Neuronal stem cell (in vitro differentiated cells): Measurements from ENCODE around the gene NFE2L3.
"Not testable (repeated sequence)": the region's sequence is repeated elsewhere in the genome, so short reads cannot be mapped to it uniquely, and the experiment has no call there.

ENCODE experiments used
- DNase-seq: peaks from one replicate; pipeline ENCODE4 v3.0.0-alpha.2; 2013; ENCODE audit warnings: low spot score
- H2AFZ ChIP-seq: one replicate; pipeline ENCODE4 v1.6.1; 2013; ENCODE audit warnings: mild to moderate bottlenecking, low read length, inconsistent platforms
- H2AK5ac ChIP-seq: 2 replicates; pipeline ENCODE4 v1.6.1; 2013; ENCODE audit warnings: low read depth, mild to moderate bottlenecking, inconsistent platforms, low read length, moderate library complexity, mixed read lengths
- H2BK120ac ChIP-seq: 2 replicates; pipeline ENCODE4 v1.6.1; 2013; ENCODE audit warnings: low read depth, mild to moderate bottlenecking, inconsistent platforms, low read length, moderate library complexity, mixed read lengths
- H2BK12ac ChIP-seq: one replicate; pipeline ENCODE4 v1.6.1; 2013; ENCODE audit warnings: low read length, inconsistent platforms
- H2BK15ac ChIP-seq: 2 replicates; pipeline ENCODE4 v1.6.1; 2013; ENCODE audit warnings: mild to moderate bottlenecking, low read length, inconsistent platforms, mixed read lengths
- H2BK5ac ChIP-seq: one replicate; pipeline ENCODE4 v1.6.1; 2013; ENCODE audit warnings: inconsistent platforms, mild to moderate bottlenecking, low read length, moderate library complexity
- H3K14ac ChIP-seq: one replicate; pipeline ENCODE4 v1.6.1; 2013; ENCODE audit warnings: low read length, inconsistent platforms
- H3K18ac ChIP-seq: 2 replicates; pipeline ENCODE4 v1.6.1; 2013; ENCODE audit warnings: low read length, inconsistent platforms
- H3K23ac ChIP-seq: 2 replicates; pipeline ENCODE4 v1.6.1; 2013; ENCODE audit warnings: low read depth, mild to moderate bottlenecking, mixed read lengths, low read length, inconsistent platforms; ENCODE audit not compliant: poor library complexity
- H3K27ac ChIP-seq: replicated peaks from 3 replicates; pipeline ENCODE4 v1.5.1; 2013; ENCODE audit warnings: low read length, inconsistent platforms
- H3K27me3 ChIP-seq, 3 experiments: 2 replicates each; pipeline ENCODE4 v1.6.1; 2013; ENCODE audit warnings: low read length in 3 of 3, mild to moderate bottlenecking in 2 of 3, inconsistent platforms in 1 of 3, low read depth in 1 of 3, mixed read lengths in 1 of 3, moderate library complexity in 1 of 3; ENCODE audit not compliant: control insufficient read depth in 3 of 3, insufficient read depth in 3 of 3
- H3K36me3 ChIP-seq, 2 donors: replicated peaks in 1 of 2; 2 replicates each; pipeline ENCODE4 v1.6.1; 2013; ENCODE audit warnings: low read length in 2 of 2; ENCODE audit not compliant: control insufficient read depth in 2 of 2, insufficient read depth in 2 of 2
- H3K4ac ChIP-seq: 2 replicates; pipeline ENCODE4 v1.6.1; 2013; ENCODE audit warnings: inconsistent platforms, mild to moderate bottlenecking, low read length, moderate library complexity
- H3K4me1 ChIP-seq, 2 donors: 1 replicate in 1 of 2; 2 replicates in 1 of 2; pipeline ENCODE4 v1.6.1; 2013; ENCODE audit warnings: low read length in 2 of 2, low read depth in 1 of 2; ENCODE audit not compliant: control insufficient read depth in 2 of 2, insufficient read depth in 1 of 2
- H3K4me2 ChIP-seq: one replicate; pipeline ENCODE4 v1.6.1; 2013; ENCODE audit warnings: mild to moderate bottlenecking, low read length, inconsistent platforms; ENCODE audit not compliant: insufficient read depth, poor library complexity, severe bottlenecking
- H3K4me3 ChIP-seq, 2 donors: 2 replicates each; pipeline ENCODE4 v1.5.1; 2013; ENCODE audit warnings: low read length in 2 of 2, mild to moderate bottlenecking in 2 of 2, inconsistent platforms in 1 of 2, moderate library complexity in 1 of 2
- H3K79me1 ChIP-seq: one replicate; pipeline ENCODE4 v1.6.1; 2013; ENCODE audit warnings: low read depth, mild to moderate bottlenecking, inconsistent platforms, low read length, moderate library complexity
- H3K9ac ChIP-seq: one replicate; pipeline ENCODE4 v1.6.1; 2013; ENCODE audit warnings: mild to moderate bottlenecking, low read depth, low read length, inconsistent platforms; ENCODE audit not compliant: poor library complexity
- H3K9me3 ChIP-seq, 2 donors: replicated peaks in 1 of 2; 2 replicates each; pipeline versions ENCODE3 to v1.6.1; 2013; ENCODE audit warnings: low read length in 2 of 2, mild to moderate bottlenecking in 2 of 2, inconsistent platforms in 1 of 2, low read depth in 1 of 2, mixed read lengths in 1 of 2, moderate library complexity in 1 of 2; ENCODE audit not compliant: control insufficient read depth in 2 of 2, insufficient read depth in 1 of 2
- H4K8ac ChIP-seq: one replicate; pipeline ENCODE4 v1.6.1; 2013; ENCODE audit warnings: low read depth, mild to moderate bottlenecking, inconsistent platforms, low read length, moderate library complexity
- H4K91ac ChIP-seq: one replicate; pipeline ENCODE4 v1.6.1; 2013; ENCODE audit warnings: low read length, low read depth, mild to moderate bottlenecking, inconsistent platforms; ENCODE audit not compliant: poor library complexity
- WGBS, 2 donors: extraction: QIAGEN DNeasy Blood & Tissue Kit; methylation state at CpG; one replicate each; pipeline ENCODE4 v1.1.7; 2013; ENCODE audit warnings: missing lambda C conversion rate in 2 of 2, mixed read lengths in 1 of 2; ENCODE audit not compliant: insufficient read length in 2 of 2, insufficient replicate concordance in 1 of 2; ENCODE audit errors: extremely low coverage in 2 of 2; 5-methylcytosine and 5-hydroxymethylcytosine counted together

Gene NFE2L3

GRCh38 chr7:26177269-26177668, 25.3 kb downstream of the NFE2L3 start:
- H3K9ac ChIP-seq, H2AFZ ChIP-seq, H2BK5ac ChIP-seq, DNase-seq, H2AK5ac ChIP-seq, H3K27ac ChIP-seq, H3K4me3 ChIP-seq, H2BK120ac ChIP-seq, H3K79me1 ChIP-seq, H3K36me3 ChIP-seq, H3K4me1 ChIP-seq, H3K14ac ChIP-seq, H3K4me2 ChIP-seq, H3K27me3 ChIP-seq, H2BK15ac ChIP-seq, H3K18ac ChIP-seq, H4K8ac ChIP-seq, H3K4ac ChIP-seq, H2BK12ac ChIP-seq, H3K9me3 ChIP-seq, H4K91ac ChIP-seq: not testable (repeated sequence)
- peak overlapping the region; percentile 89 for H3K23ac ChIP-seq
- WGBS, 2 donors, result no CpG with 5 or more reads among the region's 20 CpGs

GRCh38 chr7:26178272-26178960, 26.4 kb downstream of the NFE2L3 start:
- no peak overlapping the region for H2BK12ac ChIP-seq
- H2AFZ ChIP-seq, result no peak overlapping the region
- H3K23ac ChIP-seq, result no peak overlapping the region
- H2BK15ac ChIP-seq, result no peak overlapping the region
- no peak overlapping the region for H3K4ac ChIP-seq
- H4K91ac ChIP-seq, result no peak overlapping the region
- H3K14ac ChIP-seq, result no peak overlapping the region
- H3K79me1 ChIP-seq, result no peaks in the 10 kb centered on the region
- WGBS, 2 donors, result no CpG with 5 or more reads among the region's 7 CpGs
- H3K4me1 ChIP-seq, result no peaks in the 10 kb centered on the region
- no peak overlapping the region for H3K4me2 ChIP-seq
- peaks cover 0 to 4% of the 10 kb centered on the region in 2 donors for H3K9me3 ChIP-seq
- no peak overlapping the region for H4K8ac ChIP-seq
- no peak overlapping the region for H3K27ac ChIP-seq
- no peaks in the 10 kb centered on the region for H3K27me3 ChIP-seq
- no peak overlapping the region for H3K18ac ChIP-seq
- DNase-seq, result no peak
- H3K9ac ChIP-seq, result no peak overlapping the region
- no peaks in the 10 kb centered on the region for H3K36me3 ChIP-seq
- H3K4me3 ChIP-seq, result no peak overlapping the region
- no peak overlapping the region for H2BK5ac ChIP-seq
- H2AK5ac ChIP-seq, result no peak overlapping the region
- H2BK120ac ChIP-seq, result no peak overlapping the region

- peaks cover 0 to 4% of the 10 kb centered on the region in 2 donors for H3K9me3 ChIP-seq
- H3K79me1 ChIP-seq, result no peaks in the 10 kb centered on the region
- no peak overlapping the region for H3K4me2 ChIP-seq
- H3K23ac ChIP-seq, result no peak overlapping the region
- H3K36me3 ChIP-seq, result no peaks in the 10 kb centered on the region
- H4K8ac ChIP-seq, result no peak overlapping the region
- H3K14ac ChIP-seq, result no peak overlapping the region
- H2BK5ac ChIP-seq, result no peak overlapping the region
- no CpG with 5 or more reads among the region's 5 CpGs for WGBS, 2 donors
- no peak overlapping the region for H3K27ac ChIP-seq
- no peak overlapping the region for H3K4me3 ChIP-seq
- H2AK5ac ChIP-seq, result no peak overlapping the region
- H2BK120ac ChIP-seq, result no peak overlapping the region
- no peaks in the 10 kb centered on the region for H3K4me1 ChIP-seq
- no peak overlapping the region for H4K91ac ChIP-seq
- no peak overlapping the region for H2BK15ac ChIP-seq
- H3K9ac ChIP-seq, result no peak overlapping the region
- H3K27me3 ChIP-seq, result no peaks in the 10 kb centered on the region
- no peak overlapping the region for H3K18ac ChIP-seq
- H2AFZ ChIP-seq, result no peak overlapping the region
- H2BK12ac ChIP-seq, result no peak overlapping the region
- H3K4ac ChIP-seq, result no peak overlapping the region
- DNase-seq, result no peak
These were observed 27.4 kb downstream of the NFE2L3 start for GRCh38 chr7:26179422-26179821.

- Histone ChIP-seq H3K4ac (no peak overlapping the region), H2BK15ac (no peak overlapping the region), H3K4me2 (no peak overlapping the region), H2BK120ac (no peak overlapping the region), H3K27ac (no peak overlapping the region), H3K4me1 (no peaks in the 10 kb centered on the region), H2BK5ac (no peak overlapping the region), H4K8ac (no peak overlapping the region), H4K91ac (no peak overlapping the region), H2BK12ac (no peak overlapping the region), H3K4me3 (no peak overlapping the region), H3K9ac (no peak overlapping the region), H3K79me1 (no peaks in the 10 kb centered on the region), H3K18ac (no peak overlapping the region), H2AK5ac (no peak overlapping the region), H2AFZ (no peak overlapping the region), H3K14ac (no peak overlapping the region), H3K9me3 (peaks cover 0 to 4% of the 10 kb centered on the region in 2 donors), H3K36me3 (no peaks in the 10 kb centered on the region), H3K27me3 (no peaks in the 10 kb centered on the region), H3K23ac (no peak overlapping the region)
- DNase-seq, result no peak
- no CpG with 5 or more reads among the region's 8 CpGs for WGBS, 2 donors
These were observed 28.0 kb downstream of the NFE2L3 start for GRCh38 chr7:26179826-26180497.
